HG03175 (cell line): ENCODE data around the gene PRKAB1.
"Not testable (repeated sequence)": the region's sequence is repeated elsewhere in the genome, so short reads cannot be mapped to it uniquely, and the experiment has no call there.

Source experiments
- ATAC-seq: cut with Tn5 transposase; IDR thresholded peaks from one replicate; pipeline ENCODE4 v1.9.1; 2021; ENCODE audit warnings: mild to moderate bottlenecking, moderate library complexity; ENCODE audit not compliant: unreplicated experiment

PRKAB1 gene

GRCh38 chr12:119683413-119683812 is 15.5 kb downstream of the PRKAB1 start:
- no peak for ATAC-seq

GRCh38 chr12:119683816-119684215 is 15.9 kb downstream of the PRKAB1 start:
- no peak for ATAC-seq

- no peak for ATAC-seq
These were observed 16.9 kb downstream of the PRKAB1 start for GRCh38 chr12:119684711-119685369.

- ATAC-seq: no peak
These were observed 17.4 kb downstream of the PRKAB1 start for GRCh38 chr12:119685375-119685774.

GRCh38 chr12:119686355-119686754 is 18.4 kb downstream of the PRKAB1 start:
- ATAC-seq: no peak

GRCh38 chr12:119686776-119687175 is 18.8 kb downstream of the PRKAB1 start:
- no peak for ATAC-seq

GRCh38 chr12:119687406-119687805 is 19.5 kb downstream of the PRKAB1 start:
- no peak for ATAC-seq

GRCh38 chr12:119687879-119688278 is 19.9 kb downstream of the PRKAB1 start:
- ATAC-seq: no peak

GRCh38 chr12:119689935-119690500 is 22.1 kb downstream of the PRKAB1 start:
- ATAC-seq: no peak

GRCh38 chr12:119691202-119691810 is 23.4 kb downstream of the PRKAB1 start:
- no peak for ATAC-seq

GRCh38 chr12:119692410-119692809 is 24.5 kb downstream of the PRKAB1 start:
- no peak for ATAC-seq

- no peak for ATAC-seq
These were observed 25.1 kb downstream of the PRKAB1 start for GRCh38 chr12:119692997-119693396.

- no peak for ATAC-seq
These were observed 25.6 kb downstream of the PRKAB1 start for GRCh38 chr12:119693511-119693910.

- ATAC-seq: no peak
These were observed 26.2 kb downstream of the PRKAB1 start for GRCh38 chr12:119694111-119694510.

- ATAC-seq: no peak
These were observed 27.1 kb downstream of the PRKAB1 start for GRCh38 chr12:119695034-119695433.

GRCh38 chr12:119696943-119697342 is 29.0 kb downstream of the PRKAB1 start:
- no peak for ATAC-seq

GRCh38 chr12:119699199-119699760 is 31.3 kb downstream of the PRKAB1 start:
- no peak for ATAC-seq

GRCh38 chr12:119700078-119700477 is 32.1 kb downstream of the PRKAB1 start:
- no peak for ATAC-seq

- no peak for ATAC-seq
These were observed 36.3 kb downstream of the PRKAB1 start for GRCh38 chr12:119704065-119704747.

GRCh38 chr12:119705182-119705581 is 37.2 kb downstream of the PRKAB1 start:
- no peak for ATAC-seq

GRCh38 chr12:119706427-119706826 is 38.5 kb downstream of the PRKAB1 start:
- not testable (repeated sequence) for ATAC-seq
